Stimulated activated CD8-positive, alpha-beta memory T cell treated with anti-CD3 and anti-CD28 coated beads, Interleukin-15, amount 100 ng/mL, for 48 hours (primary cell): ENCODE data around the gene CECR2.

Experiments
- DNase-seq, 2 donors: peaks; one replicate each; pipeline ENCODE4 v3.0.0-alpha.2; 2020; ENCODE audit warnings: low read depth in 2 of 2

Gene CECR2

GRCh38 chr22:17460895-17461294 lies 91.6 kb downstream of the CECR2 start:
- no peak for DNase-seq

DNA sequence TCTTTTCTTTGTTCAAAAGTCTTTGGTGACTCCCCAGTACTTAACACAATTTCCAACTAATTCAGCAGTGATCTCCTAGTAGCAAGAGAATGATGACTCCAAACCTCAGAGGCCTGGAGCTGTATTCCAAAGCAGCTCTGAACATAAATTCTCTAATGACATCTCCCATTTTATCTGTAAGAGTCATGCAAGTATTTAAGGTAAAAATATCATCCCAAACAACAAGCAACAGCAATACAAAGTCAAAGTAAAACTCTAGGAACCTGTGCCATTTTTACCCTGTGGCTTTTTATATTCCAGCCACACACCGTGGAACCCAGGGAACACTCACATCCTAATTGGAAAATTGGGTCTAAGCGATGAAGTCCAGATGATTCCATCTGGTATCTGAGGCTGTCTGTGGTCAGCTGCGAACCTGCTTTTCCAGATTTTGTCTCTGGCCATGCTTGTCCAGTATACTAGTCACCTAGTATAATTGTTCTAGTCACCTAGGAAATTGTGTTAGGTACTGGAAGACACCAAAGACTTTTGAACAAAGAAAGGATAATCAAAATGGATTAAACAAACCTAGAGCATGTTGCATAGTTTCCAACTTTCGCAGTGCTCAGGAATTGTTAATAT lies 101.7 kb downstream of the CECR2 start:
- no peak for DNase-seq

- DNase-seq: no peak
Observed at GRCh38 chr22:17471886-17472535, 102.8 kb downstream of the CECR2 start.

- DNase-seq: no peak
Observed at GRCh38 chr22:17472932-17473331, 103.7 kb downstream of the CECR2 start.

- no peak for DNase-seq
Observed at GRCh38 chr22:17475318-17476230, 106.3 kb downstream of the CECR2 start.

DNA sequence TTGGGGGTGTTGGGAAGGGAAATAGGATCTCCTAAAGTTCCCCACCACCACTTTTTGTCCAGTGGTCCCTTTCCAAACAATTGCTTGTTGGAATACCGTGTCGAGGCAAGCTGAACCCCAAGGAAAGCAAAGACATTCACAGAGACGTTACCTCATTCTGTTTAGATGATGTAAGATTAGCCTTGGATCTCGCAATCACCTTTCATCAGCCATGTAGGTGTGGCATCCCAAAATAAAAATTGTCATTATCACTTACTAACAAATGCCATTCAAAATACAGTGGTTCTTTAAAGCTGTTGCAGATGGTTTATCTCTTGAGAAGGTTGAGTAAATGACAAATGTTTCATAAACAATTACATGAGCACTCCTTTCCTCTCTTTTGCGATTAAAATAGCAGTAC lies 107.6 kb downstream of the CECR2 start:
- no peak for DNase-seq

DNA sequence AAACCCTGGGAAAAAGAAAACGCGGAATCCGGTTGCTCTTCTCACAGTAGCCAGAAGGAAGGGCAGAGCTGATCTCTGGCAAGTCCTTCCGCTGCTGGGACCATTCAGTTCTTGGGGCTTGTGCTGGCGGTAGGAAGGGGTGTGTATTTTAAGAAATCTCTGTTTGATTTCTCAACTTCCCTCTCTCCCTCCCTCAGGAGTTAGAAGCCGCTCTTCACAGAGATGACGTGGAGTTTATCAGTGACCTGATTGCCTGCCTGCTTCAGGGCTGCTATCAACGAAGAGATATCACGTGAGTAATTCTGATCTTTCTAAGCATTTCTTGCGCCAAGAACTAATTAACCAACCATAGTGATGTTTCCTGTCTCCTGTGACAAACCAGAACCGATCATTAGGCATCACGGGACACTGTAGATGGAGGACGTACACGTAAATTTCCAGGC lies 108.2 kb downstream of the CECR2 start:
- DNase-seq: no peak

DNA sequence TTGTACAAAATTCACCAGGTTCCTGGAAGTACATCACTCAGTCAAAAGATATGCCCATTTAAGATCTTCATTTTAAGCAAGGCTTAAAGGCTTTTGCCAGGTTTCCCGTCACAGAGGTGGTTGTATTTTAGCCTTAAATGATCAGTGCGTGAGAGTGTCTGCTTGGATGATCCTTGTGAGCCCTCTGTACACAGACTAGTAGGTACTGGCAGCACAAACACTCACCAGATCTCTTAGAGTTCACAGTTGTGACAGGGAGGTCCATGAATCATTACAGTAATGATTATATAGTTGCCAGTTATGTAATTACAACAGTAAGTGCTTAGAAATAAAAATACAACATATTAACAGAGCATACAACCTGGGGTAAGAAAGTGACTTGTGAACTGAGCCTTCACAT lies 109.9 kb downstream of the CECR2 start:
- no peak for DNase-seq

DNA sequence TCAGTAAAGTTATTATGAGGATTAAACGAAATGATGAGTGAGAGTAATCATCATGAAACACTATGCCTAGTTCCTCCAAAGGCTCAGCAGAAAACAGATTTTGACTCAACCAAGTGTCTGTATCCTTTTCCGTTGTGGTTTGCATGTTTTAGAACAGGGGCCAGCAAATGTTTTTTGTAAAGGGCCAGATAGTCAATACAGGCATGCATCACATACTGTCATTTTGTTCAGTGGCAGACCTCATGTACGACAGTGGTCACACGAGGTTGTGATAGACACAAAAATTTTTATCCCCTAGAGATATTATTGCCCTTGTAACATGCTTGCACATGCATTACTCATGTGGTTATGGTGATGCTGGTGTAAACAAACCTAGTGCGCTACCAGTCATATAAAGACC lies 112.2 kb downstream of the CECR2 start:
- DNase-seq: no peak

DNA sequence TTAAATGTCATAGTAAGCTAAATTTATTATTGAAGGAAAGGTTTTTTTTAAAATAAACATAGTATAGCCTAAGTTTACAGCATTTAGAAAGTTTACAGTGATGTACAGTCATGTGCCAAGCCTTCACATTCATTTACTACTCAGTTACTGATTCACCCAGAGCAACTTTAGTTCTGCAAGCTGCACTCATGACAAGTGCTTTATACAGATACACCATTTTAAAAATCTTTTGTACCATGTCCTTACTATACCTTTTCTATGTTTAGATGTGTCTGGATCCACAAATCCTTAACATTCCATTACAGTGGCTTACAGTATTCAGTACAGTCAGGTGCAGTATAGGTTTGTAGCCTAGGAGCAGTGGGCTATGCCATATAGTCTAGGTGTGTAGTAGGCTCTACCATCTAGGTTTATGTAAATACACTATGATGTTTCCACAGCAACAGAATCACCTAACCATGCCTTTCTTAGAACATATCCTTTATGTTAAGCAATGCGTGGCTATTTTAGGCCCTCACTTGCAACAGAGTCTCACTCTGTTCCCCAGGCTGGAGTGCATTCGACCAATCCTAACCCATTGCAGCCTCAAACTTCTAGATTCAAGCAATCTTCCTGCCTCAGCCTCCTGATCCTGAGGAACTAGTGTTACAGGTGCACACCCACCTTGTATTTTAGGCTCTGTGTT lies 114.6 kb downstream of the CECR2 start:
- DNase-seq: no peak

- no peak for DNase-seq
Observed at GRCh38 chr22:17484608-17485007, 115.3 kb downstream of the CECR2 start.

DNA sequence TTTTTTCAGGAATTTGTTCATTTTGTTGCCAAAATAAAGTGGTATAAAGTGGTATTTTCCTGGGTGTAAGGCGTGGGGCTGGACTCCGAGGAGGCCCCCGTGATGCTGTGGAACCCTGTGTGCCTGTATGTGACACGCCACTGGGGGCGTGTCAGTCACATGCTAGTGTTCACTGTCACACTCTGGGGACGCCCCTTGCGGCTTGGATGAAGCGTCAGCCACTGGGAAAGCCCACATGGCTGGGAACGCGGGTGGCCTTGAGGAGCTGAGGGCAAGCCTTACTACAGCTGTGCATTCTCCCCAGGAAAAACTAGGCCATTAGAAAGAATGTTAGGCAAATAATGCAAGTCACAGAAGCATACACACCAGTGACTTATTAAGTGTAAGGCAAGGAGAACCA lies 117.1 kb downstream of the CECR2 start:
- DNase-seq: no peak

DNA sequence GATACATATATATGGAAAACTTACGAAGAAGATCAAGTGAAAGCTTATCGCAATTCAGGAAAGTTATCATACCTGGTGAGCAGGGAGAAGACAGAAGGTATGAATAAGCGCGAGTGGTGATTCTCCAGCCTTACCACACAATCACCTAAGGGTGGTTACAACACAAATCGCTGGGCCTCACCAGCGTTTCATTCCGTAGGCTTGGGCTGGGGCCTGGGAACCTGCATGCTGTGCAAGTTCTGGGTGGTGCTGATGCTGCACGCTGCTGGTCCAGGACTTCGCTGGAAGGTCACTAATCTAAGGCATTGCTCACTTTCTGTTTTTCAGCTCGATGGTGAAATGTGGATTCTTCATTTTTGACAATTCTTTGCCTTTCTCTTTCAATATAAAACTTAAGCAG lies 117.5 kb downstream of the CECR2 start:
- DNase-seq: no peak

DNA sequence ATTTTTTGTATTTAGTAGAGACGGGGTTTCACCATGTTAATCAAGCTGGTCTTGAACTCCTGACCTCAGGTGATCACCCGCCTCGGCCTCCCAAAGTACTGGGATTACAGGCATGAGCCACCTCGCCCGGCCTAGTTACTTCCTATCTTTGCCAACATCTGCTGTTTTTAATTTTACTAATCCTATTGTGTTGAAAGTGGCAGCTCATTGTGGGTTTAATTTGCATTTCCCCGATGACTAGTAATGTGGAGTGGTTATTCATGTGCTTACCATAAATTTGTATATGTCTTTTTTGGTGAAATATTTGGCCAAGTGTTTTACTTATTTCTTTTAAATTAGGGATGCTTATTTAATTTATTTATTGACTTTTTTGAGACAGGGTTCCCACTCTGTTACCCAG lies 119.8 kb downstream of the CECR2 start:
- no peak for DNase-seq

DNA sequence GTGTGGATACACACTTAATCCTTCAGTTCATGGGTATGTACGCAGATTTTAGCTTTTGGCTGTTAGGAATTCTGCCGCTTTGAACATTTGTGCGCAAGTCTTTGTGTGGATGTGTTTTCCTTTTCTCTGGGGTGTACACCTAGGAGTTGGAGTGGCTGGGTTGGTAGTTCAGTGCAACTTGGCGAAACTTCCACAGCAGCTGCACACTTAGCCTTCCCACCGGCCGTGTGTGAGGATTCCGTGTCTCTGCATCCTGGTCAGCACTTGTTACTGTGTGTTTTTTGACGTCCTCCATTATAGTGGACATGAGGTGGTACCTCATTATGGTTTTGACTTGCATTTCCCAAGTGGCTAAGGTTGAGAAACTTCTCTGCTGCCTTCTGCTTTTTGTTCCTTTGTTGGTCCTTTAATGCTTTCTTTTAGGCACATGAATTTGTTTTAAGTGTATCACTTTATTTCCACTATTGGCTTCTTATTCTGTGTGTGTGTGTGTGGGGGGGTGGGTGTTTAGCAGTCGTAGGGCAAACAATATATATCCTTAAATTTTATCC lies 121.9 kb downstream of the CECR2 start:
- DNase-seq: no peak

DNA sequence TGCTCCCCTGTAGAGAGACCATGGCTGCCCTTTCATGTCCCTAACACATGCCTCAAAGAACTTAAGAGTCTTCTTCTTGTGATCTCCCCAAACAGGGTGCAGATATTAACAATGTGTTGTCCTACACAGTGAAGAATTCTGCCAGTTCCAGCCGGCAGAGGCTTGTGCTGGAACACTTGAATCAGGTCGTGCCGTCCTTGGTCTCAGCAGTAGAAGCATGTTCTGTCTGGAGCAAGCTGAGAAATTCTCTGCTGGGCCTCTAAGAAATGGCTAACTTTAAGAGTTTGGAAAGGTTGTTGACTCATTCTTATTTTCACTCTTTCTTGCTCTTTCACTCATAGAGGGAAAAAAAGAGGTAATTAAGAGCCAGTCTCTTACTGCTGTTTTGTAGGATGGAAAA lies 123.0 kb downstream of the CECR2 start:
- DNase-seq: no peak

GRCh38 chr22:17493419-17493981 lies 124.2 kb downstream of the CECR2 start:
- DNase-seq: no peak

DNA sequence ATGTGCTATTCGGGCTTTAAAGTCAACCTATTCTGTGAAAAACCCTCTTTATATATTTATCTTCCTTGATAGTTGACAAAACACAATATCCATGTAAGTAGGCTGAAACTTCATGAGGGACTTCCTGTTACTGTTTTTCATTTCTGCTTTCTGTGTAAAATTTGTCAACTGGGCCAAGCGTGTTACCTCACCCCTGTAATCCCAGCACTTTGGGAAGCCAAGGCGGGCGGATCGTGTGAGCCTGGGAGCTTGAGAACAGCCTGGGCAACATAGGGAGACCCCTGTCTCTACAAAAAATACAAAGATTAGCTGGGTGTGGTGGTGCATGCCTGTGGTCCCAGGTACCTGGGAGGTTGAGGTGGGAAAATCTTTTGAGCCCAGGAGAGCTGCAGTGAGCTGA lies 127.6 kb downstream of the CECR2 start:
- DNase-seq: no peak

DNA sequence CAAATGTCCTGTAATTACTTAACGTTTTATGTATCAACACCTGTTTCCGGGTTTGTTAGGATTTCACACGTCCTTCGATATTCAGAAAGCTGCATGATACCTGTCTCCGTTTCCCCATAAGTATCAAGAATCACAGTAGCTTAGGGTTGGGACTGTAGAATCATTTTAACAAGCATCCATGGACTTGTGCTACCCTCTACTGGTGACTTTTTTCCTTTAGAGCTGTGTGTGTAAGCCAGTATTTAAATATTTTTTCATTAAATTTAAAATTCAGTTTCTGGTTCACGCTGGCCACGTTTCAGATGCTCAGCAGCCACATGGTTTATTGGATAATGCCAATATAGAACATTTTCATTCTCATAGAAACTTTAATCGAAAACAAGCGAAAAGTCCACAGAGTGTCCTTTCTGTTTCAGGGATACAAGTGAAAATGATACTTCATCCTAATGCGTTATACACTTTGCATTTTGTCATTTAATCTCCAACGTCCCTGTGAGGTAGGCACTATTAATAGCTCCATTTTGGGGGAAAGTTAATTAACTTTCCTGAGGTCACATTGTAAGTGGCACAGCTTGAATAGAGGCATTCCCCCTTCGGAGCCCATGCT lies 132.5 kb downstream of the CECR2 start:
- DNase-seq: no peak

- no peak for DNase-seq
Observed at GRCh38 chr22:17508110-17508509, 138.8 kb downstream of the CECR2 start.

GRCh38 chr22:17512960-17513359 lies 143.7 kb downstream of the CECR2 start:
- no peak for DNase-seq
